HG02870 (cell line): ENCODE results near the gene EIF2B1.

Experiments
- ATAC-seq: cut with Tn5 transposase; IDR thresholded peaks from one replicate; pipeline ENCODE4 v1.9.1; 2021; ENCODE audit warnings: mild to moderate bottlenecking, moderate library complexity; ENCODE audit not compliant: unreplicated experiment

EIF2B1 gene

GRCh38 chr12:123633379-123634141 lies at the start of gene EIF2B1, which contains the start of gene GTF2H3:
Gene EIF2B1, minus strand, starts transcription at chr12:123633686. Its CDS starts 129 bp downstream, at chr12:123633557.
Gene GTF2H3, plus strand, starts transcription at chr12:123633829. Its CDS starts 31 bp downstream, at chr12:123633860.
- peak; percentile 91 for ATAC-seq

- peak; percentile 70 for ATAC-seq
These were observed 48.1 kb upstream of the EIF2B1 start for GRCh38 chr12:123681605-123682004.

- ATAC-seq, result no peak
These were observed 45.5 kb upstream of the EIF2B1 start for GRCh38 chr12:123678981-123679380.

GRCh38 chr12:123676616-123677320 lies 43.3 kb upstream of the EIF2B1 start:
- ATAC-seq, result no peak

GRCh38 chr12:123675436-123675835 lies 42.0 kb upstream of the EIF2B1 start:
- no peak for ATAC-seq

GRCh38 chr12:123671876-123672275 lies 38.4 kb upstream of the EIF2B1 start:
- no peak for ATAC-seq

- ATAC-seq, result peak; percentile 97
These were observed 37.6 kb upstream of the EIF2B1 start, which contains the start of gene TCTN2 for GRCh38 chr12:123670882-123671728. Gene TCTN2, plus strand, starts transcription at chr12:123671113. Its CDS starts 128 bp downstream, at chr12:123671241.

- ATAC-seq, result no peak
These were observed 34.3 kb upstream of the EIF2B1 start for GRCh38 chr12:123667771-123668170.

GRCh38 chr12:123659996-123660727 lies 26.7 kb upstream of the EIF2B1 start:
- no peak for ATAC-seq

- ATAC-seq, result no peak
These were observed 23.7 kb upstream of the EIF2B1 start for GRCh38 chr12:123657211-123657610.

- ATAC-seq, result no peak
These were observed 22.9 kb upstream of the EIF2B1 start for GRCh38 chr12:123656392-123656791.

- ATAC-seq, result peak; percentile 87
These were observed 21.9 kb upstream of the EIF2B1 start for GRCh38 chr12:123655420-123655819.

GRCh38 chr12:123654129-123654701 lies 20.7 kb upstream of the EIF2B1 start:
- no peak for ATAC-seq

GRCh38 chr12:123648401-123648800 lies 14.9 kb upstream of the EIF2B1 start:
- no peak for ATAC-seq

GRCh38 chr12:123645878-123646277 lies 12.4 kb upstream of the EIF2B1 start:
- ATAC-seq, result no peak

GRCh38 chr12:123645380-123645779 lies 11.9 kb upstream of the EIF2B1 start:
- no peak for ATAC-seq

- ATAC-seq, result no peak
These were observed 10.4 kb upstream of the EIF2B1 start for GRCh38 chr12:123643911-123644310.

GRCh38 chr12:123634142-123634561 lies 666 bp upstream of the EIF2B1 start:
- no peak for ATAC-seq

GRCh38 chr12:123621619-123622530 lies 11.6 kb downstream of the EIF2B1 start:
- ATAC-seq, result no peak
